Neural progenitor cell (in vitro differentiated cells): Measurements from ENCODE around the gene SPEF1. TPM values are rescaled to one million over a fixed set of nuclear protein-coding genes. Genes with fewer than 3 reads are reported as not detected.

Experiments used
- DNase-seq: peaks from one replicate; pipeline ENCODE4 v3.0.0-alpha.2; 2016; ENCODE audit warnings: low spot score
- H2AFZ ChIP-seq: fragments of 200-600 bp; sonication (generic); replicated peaks from 2 replicates; pipeline ENCODE4 v1.6.1; 2016; ENCODE audit warnings: antibody characterized with exemption
- H3F3A ChIP-seq: fragments of 200-600 bp; sonication (generic); 2 replicates; pipeline ENCODE4 v1.6.1; 2016; ENCODE audit warnings: antibody characterized with exemption, low read depth
- H3K27ac ChIP-seq: fragments of 200-600 bp; sonication (generic); 2 replicates; pipeline ENCODE4 v1.5.1; 2016; ENCODE audit warnings: mild to moderate bottlenecking
- H3K27me3 ChIP-seq: fragments of 200-600 bp; sonication (generic); 2 replicates; pipeline ENCODE4 v1.6.1; 2016; ENCODE audit warnings: mild to moderate bottlenecking, moderate library complexity
- H3K36me3 ChIP-seq: fragments of 200-600 bp; sonication (generic); 2 replicates; pipeline ENCODE4 v1.5.1; 2016
- H3K4me1 ChIP-seq: fragments of 200-600 bp; sonication (generic); 2 replicates; pipeline ENCODE4 v1.6.1; 2016; ENCODE audit warnings: mixed run types
- H3K4me2 ChIP-seq: fragments of 200-600 bp; sonication (generic); 2 replicates; pipeline ENCODE4 v1.6.1; 2016
- H3K4me3 ChIP-seq: fragments of 200-600 bp; sonication (generic); 2 replicates; pipeline ENCODE4 v1.5.1; 2016
- H3K79me2 ChIP-seq: fragments of 200-600 bp; sonication (generic); 2 replicates; pipeline ENCODE4 v1.6.1; 2016; ENCODE audit warnings: low read depth
- H3K9ac ChIP-seq: fragments of 200-600 bp; sonication (generic); 2 replicates; pipeline ENCODE4 v1.6.1; 2016
- H3K9me3 ChIP-seq: fragments of 200-600 bp; sonication (generic); 2 replicates; pipeline ENCODE4 v1.5.1; 2016; ENCODE audit warnings: low read depth
- H4K20me1 ChIP-seq: fragments of 200-600 bp; sonication (generic); 2 replicates; pipeline ENCODE4 v1.6.1; 2016; ENCODE audit warnings: low read depth
- H3K27ac Mint-ChIP-seq: 3 replicates; pipeline ENCODE4 v1.8.0; 2021; ENCODE audit warnings: mixed read lengths
- H3K27me3 Mint-ChIP-seq: 2 replicates; pipeline ENCODE4 v1.8.0; 2022; ENCODE audit warnings: low read depth, mild to moderate bottlenecking, inconsistent platforms, moderate library complexity, mixed read lengths; ENCODE audit not compliant: insufficient read depth
- H3K36me3 Mint-ChIP-seq: 3 replicates; pipeline ENCODE4 v1.8.0; 2021; ENCODE audit warnings: mixed read lengths
- H3K4me1 Mint-ChIP-seq: 3 replicates; pipeline ENCODE4 v1.8.0; 2021; ENCODE audit warnings: mixed read lengths
- H3K4me3 Mint-ChIP-seq: 3 replicates; pipeline ENCODE4 v1.8.0; 2021; ENCODE audit warnings: mild to moderate bottlenecking, moderate library complexity, mixed read lengths
- H3K9me3 Mint-ChIP-seq: 3 replicates; pipeline ENCODE4 v1.8.0; 2020; ENCODE audit warnings: mixed read lengths
- EZH2 ChIP-seq: fragments of 200-600 bp; sonication (generic); IDR thresholded peaks from 2 replicates; pipeline ENCODE4 v1.6.1; 2017; ENCODE audit warnings: antibody characterized with exemption, mild to moderate bottlenecking, moderate library complexity
- EZH2phosphoT487 ChIP-seq: fragments of 200-600 bp; sonication (generic); IDR thresholded peaks from 2 replicates; pipeline ENCODE4 v1.6.1; 2017; ENCODE audit warnings: antibody characterized with exemption
- total RNA-seq: library from RNA; depleted of rRNA; stranded (reverse); fragments of >200 nt; gene quantifications from 2 replicates; pipeline ENCODE4 v1.2.3, GENCODE V29; 2015; ENCODE audit warnings: low replicate concordance
- TF ChIP-seq, protein P1 (sequence below): fragments of 200-600 bp; sonication (generic); IDR thresholded peaks from 2 replicates; pipeline ENCODE4 v1.5.1; 2017; ENCODE audit warnings: antibody characterized with exemption, mild to moderate bottlenecking

SPEF1 gene
- total RNA-seq, 1 donor from 2014 or later = 1.2 TPM

DNA sequence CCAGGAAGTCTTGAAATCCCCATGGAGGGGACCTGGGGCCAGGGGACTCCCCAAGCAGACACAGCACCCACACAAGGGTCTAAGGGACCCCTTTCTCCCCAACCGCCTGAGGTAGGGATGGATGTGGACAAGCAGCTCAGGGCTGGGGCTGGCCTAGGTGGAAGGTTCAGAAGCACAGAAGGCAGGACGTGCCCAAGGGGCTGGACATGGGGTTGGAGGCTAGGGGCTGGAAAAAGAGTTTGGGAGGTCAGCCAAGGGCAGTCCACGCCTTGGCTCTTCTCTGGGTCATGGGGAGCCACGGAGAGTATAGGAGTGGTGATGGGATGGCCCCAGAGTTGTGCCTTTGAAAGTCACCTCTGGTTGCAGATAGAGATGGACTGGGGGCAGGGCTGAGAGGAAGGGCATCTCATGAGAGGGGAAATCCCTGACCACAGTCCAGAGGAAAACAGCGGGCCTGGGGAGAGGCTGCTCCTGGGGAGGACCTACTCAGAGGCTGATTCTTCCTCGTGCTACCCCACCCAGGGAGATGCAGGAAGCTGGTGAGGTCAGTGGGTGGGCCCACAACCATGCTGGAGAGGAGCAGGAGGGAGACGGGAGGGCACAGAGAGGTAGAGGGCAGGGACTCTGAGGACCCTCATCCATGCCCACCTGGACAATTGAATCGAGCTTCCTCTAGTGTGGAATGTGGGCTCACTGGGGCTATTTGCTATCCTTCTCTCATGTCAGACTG, 51.3 kb downstream of the SPEF1 start:
- Mint-ChIP-seq H3K27ac (peak overlapping the region; percentile 86), H3K4me3 (no peak overlapping the region), H3K4me1 (peaks cover 30% of the 10 kb centered on the region), H3K9me3 (no peaks in the 10 kb centered on the region), H3K27me3 (peaks cover 29% of the 10 kb centered on the region), H3K36me3 (no peaks in the 10 kb centered on the region)
- DNase-seq = no peak
- Histone ChIP-seq H2AFZ (no peak overlapping the region), H3K4me3 (no peak overlapping the region), H3K4me1 (peaks cover 9% of the 10 kb centered on the region), H3K27me3 (peaks cover 61% of the 10 kb centered on the region), H3K4me2 (no peak overlapping the region), H3K27ac (no peak overlapping the region), H3K36me3 (no peaks in the 10 kb centered on the region), H4K20me1 (no peaks in the 10 kb centered on the region), H3K9ac (no peak overlapping the region), H3K9me3 (no peaks in the 10 kb centered on the region), H3F3A (peaks cover 8% of the 10 kb centered on the region), H3K79me2 (no peaks in the 10 kb centered on the region)
- TF ChIP-seq, protein P1, sequence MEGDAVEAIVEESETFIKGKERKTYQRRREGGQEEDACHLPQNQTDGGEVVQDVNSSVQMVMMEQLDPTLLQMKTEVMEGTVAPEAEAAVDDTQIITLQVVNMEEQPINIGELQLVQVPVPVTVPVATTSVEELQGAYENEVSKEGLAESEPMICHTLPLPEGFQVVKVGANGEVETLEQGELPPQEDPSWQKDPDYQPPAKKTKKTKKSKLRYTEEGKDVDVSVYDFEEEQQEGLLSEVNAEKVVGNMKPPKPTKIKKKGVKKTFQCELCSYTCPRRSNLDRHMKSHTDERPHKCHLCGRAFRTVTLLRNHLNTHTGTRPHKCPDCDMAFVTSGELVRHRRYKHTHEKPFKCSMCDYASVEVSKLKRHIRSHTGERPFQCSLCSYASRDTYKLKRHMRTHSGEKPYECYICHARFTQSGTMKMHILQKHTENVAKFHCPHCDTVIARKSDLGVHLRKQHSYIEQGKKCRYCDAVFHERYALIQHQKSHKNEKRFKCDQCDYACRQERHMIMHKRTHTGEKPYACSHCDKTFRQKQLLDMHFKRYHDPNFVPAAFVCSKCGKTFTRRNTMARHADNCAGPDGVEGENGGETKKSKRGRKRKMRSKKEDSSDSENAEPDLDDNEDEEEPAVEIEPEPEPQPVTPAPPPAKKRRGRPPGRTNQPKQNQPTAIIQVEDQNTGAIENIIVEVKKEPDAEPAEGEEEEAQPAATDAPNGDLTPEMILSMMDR = no peak
- TF ChIP-seq EZH2phosphoT487 (no peak), EZH2 (no peak)

DNA sequence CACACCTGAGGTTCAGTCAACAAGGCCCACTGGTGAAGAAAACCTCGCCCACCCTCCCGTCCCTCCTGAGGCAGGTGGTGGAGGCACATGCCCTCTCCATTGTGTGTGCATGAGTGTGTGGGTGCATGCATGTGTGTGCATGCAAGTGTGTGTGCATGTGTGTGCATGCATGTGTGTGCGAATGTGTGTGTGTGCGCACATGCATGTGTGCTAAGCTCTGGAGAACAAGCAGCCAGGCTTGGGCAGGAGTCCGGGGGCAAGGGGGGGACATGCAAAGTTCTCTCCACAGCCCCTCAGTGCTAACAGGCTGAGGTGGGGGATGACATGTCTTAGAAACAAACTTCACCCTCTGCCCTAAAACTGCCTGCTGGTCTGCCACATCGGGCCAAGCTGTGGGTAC, 51.9 kb downstream of the SPEF1 start:
- Histone ChIP-seq H3K9ac (no peak overlapping the region), H3K27ac (no peak overlapping the region), H3K36me3 (no peaks in the 10 kb centered on the region), H3K9me3 (no peaks in the 10 kb centered on the region), H3K4me2 (no peak overlapping the region), H4K20me1 (no peaks in the 10 kb centered on the region), H2AFZ (no peak overlapping the region), H3K79me2 (no peaks in the 10 kb centered on the region), H3K4me1 (peaks cover 9% of the 10 kb centered on the region), H3K4me3 (no peak overlapping the region), H3F3A (peaks cover 8% of the 10 kb centered on the region), H3K27me3 (peaks cover 61% of the 10 kb centered on the region)
- Mint-ChIP-seq H3K27me3 (peaks cover 27% of the 10 kb centered on the region), H3K9me3 (no peaks in the 10 kb centered on the region), H3K27ac (peak overlapping the region; percentile 86), H3K36me3 (no peaks in the 10 kb centered on the region), H3K4me1 (peaks cover 30% of the 10 kb centered on the region), H3K4me3 (no peak overlapping the region)
- TF ChIP-seq EZH2 (no peak), EZH2phosphoT487 (no peak)
- TF ChIP-seq, protein P1 = no peak
- no peak for DNase-seq

DNA sequence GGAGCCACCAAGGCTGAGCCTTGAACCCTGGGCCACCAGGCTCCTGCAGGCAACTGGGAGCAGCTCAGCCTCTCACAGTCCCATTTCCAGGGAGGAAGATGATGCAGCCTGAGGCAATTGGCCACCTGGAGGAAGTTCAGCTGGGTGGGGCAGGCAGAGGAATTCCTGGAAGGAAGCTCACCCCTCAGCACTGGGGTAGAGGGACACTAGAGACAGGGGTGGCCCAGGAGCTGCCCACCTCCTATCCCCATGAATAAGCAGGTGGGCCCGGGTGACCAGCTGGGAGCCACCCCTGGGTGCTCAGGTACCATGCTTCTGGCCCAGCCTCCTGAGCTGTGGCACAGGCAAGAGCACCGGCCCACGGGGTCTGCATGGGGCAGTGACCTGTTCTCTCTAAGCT, 52.4 kb downstream of the SPEF1 start:
- Mint-ChIP-seq H3K27me3 (peaks cover 27% of the 10 kb centered on the region), H3K27ac (no peak overlapping the region), H3K9me3 (no peaks in the 10 kb centered on the region), H3K36me3 (no peaks in the 10 kb centered on the region), H3K4me1 (peaks cover 30% of the 10 kb centered on the region), H3K4me3 (no peak overlapping the region)
- H3K36me3 ChIP-seq = no peaks in the 10 kb centered on the region
- H3K9me3 ChIP-seq = no peaks in the 10 kb centered on the region
- H3K9ac ChIP-seq = no peak overlapping the region
- H3K27me3 ChIP-seq = peaks cover 57% of the 10 kb centered on the region
- peaks cover 8% of the 10 kb centered on the region for H3F3A ChIP-seq
- DNase-seq = no peak
- TF ChIP-seq EZH2phosphoT487 = no peak
- TF ChIP-seq, protein P1 = no peak
- no peak for TF ChIP-seq EZH2
- H3K4me3 ChIP-seq = no peak overlapping the region
- H3K79me2 ChIP-seq = no peaks in the 10 kb centered on the region
- H2AFZ ChIP-seq = no peak overlapping the region
- no peak overlapping the region for H3K27ac ChIP-seq
- peaks cover 9% of the 10 kb centered on the region for H3K4me1 ChIP-seq
- no peak overlapping the region for H3K4me2 ChIP-seq
- no peaks in the 10 kb centered on the region for H4K20me1 ChIP-seq
